GM18502 (cell line): ENCODE results near the gene TPK1.
A peak's percentile ranks its signal among the peaks of the same experiment; 100 is the strongest.

Experiments
- ATAC-seq: cut with Tn5 transposase; IDR thresholded peaks from one replicate; pipeline ENCODE4 v1.9.1; 2021; ENCODE audit warnings: mild to moderate bottlenecking; ENCODE audit not compliant: unreplicated experiment, poor library complexity

Gene TPK1

DNA sequence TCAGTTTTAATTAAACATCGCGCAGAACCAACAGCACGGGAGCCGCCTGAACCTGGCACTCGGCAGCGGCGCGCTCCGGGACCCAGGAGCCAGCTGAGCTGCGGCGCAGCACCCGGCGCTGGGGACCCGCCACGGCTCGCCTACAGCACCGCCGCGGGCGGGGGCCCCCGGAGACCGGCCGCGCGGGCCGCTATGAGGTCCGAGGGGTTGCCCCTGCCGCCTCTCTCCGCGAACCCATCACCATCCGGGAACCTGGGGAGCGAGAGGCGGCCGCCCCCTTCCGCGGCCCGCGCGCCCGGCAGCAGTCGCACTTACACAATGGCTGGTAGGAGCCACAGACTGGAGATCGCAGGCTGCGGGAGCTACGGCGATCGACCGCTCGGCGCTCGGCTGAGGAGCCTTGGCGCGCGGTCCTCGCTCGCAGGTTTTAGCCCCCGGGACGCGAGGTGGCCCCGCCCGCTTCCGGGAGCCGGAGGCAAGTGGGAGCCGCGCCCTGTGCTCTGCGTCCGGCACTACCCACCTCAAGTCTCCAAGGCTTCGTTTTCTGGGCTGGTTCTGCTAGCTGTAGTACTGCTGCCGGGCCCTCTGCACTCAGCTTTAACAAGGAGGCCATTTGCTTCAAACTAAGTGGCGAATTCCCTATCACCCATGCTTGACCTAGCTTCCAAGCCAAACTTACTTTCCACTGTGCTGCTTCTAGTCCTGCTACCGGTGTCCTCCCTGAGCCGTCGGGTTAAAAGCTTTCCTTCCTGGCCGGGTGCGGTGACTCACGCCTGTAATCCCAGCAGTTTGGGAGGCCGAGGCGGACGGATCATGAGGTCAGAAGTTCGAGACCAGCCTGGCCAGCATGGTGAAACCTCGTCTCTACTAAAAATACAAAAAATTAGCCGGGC, at the start of gene TPK1:
Gene TPK1, minus strand, starts transcription at position 402 of the 893 bp plus-strand sequence. CDS start 451 bp downstream, outside the sequence.
- ATAC-seq = peak; percentile 83

DNA sequence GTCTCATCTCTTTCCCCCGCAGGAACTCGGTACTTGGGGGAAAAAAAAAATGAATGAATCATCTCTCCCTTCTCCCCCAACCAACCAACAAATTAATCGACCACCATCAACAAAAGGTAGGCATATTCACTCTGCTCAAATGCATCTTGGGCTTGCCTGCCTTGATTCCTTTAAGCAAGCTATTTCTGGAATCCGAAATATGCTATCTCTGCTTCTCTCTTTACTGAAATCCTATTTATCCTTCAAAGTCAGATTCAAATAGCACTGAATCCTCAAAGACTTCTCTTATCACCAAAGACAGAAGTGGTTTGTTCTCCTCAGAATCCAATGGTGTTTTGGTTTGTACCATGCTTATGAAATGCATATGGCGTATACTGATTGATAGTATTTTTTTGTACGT, 49.6 kb upstream of the TPK1 start:
- ATAC-seq = no peak

DNA sequence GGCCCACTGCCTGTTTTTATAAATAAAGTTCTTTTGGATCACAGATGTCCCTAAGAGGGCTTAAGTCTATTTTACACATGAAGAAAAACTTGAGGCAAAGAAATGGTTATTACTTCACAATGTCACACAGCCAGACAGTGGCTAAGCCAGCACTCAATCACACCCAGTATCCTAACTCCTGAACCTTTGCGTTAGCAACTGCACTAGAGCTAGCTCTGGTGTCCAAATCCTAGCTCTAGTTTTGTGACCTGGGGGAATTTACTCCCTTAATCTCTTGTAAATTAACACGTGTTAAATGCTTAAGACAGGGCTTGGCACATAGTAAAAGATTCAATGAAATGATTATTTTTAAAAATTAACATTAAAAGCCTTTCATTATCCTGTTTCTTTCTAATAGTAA, 49.0 kb upstream of the TPK1 start:
- ATAC-seq = no peak

DNA sequence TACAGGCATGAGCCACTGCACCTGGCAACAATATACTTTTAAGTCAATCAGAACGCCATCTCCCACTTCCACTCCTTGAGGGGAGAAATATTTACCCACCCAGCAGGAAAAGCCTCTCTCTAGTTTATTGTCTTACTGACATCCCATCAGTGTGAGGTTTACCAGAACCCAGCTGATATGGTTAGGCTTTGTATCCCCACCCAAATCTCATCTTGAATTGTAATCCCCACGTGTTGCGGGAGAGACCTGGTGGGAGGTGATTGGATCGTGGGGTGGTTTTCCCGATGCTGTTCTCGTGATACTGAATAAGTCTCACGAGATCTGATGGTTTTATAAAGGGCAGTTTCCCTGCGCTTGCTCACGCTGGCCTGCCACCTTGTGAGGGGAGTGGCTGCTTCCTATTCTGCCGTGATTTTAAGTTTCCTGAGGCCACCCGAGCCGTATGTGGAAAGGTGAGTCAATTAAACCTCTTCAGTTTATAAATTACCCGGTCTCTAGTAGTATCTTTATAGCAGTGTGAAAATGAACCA, 37.5 kb upstream of the TPK1 start:
- no peak for ATAC-seq

DNA sequence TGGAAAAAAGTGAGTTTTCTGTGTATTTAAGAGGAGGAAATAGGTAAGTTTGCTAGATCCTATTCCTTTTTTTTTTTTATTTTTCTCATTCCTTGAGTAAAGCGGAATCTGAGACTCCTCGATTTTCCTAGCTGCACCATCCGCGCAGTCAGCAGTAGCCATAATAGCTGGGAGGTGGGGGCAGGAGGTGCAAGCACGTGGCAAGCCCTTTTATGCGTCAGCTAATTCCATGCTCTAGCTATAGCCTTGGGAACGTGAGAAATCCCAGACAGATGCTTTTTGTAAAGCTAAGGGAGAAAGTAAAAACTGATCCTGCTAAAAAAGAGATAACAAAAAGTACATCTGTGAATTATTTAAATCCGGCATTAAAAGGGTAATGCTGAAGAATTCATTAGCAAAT, 33.2 kb upstream of the TPK1 start:
- ATAC-seq = no peak

DNA sequence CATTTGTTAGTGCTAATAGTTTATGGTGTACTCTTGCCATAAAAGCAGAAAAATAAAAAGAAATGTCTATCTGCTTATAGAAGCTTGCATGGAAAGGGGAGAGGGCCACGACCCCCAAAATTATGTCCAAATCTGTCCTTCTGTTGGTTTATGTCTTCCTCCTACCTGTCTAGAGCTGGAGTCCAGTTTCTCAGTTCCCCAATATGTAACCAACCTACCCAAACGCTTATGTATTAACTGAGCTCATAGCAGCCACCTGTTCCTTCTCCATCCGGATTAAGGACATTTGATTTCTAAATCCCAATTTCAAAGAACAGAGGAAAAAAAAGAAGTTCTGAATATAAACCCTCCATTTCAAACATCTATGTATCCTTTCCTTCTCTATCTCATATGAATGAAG, 30.3 kb upstream of the TPK1 start:
- ATAC-seq = no peak

DNA sequence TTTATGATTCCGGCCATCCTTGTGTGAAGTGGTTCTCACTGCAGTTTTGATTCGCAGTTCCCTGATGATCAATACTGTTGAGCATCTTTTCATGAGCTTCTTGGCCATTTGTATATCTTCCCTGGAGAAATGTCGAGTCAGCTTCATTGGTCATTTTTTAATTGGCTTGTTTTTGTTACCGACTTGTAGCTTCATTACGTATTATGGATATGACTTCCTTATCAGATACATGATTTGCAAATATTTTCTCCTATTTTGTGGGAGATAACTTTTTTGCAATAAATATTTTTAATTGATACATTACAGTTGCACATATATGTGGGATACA, 27.4 kb upstream of the TPK1 start:
- no peak for ATAC-seq

DNA sequence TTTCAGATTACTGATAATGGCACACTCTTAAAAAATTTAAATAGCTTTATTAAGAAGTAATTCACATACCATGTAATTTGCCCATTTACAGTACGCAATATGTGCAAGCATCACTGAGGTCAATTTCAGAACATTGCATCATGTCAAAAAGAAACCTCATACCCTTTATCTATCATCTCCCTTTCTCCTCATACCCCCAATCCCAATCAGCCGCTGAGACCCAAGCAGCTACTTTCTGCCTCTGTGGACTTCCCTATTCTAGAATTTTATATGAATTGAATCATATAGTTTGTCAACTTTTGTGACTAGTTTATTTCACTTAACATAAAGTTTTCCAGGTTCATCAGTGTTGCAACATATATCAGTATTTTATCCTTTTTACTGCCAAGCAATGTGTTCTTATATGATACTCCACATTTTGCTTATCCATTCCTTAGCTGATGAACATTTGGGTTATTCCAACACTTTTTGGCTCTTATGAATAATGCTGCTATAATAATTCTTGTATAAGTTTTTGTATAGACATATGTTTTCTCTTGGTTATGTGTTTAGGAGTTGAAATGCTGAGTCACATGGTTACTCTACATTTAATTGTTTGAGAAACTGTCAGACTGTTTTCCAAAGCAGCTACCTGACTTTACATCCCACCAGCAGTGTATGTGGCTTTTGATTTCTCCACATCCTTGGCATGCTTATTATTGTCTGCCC, 26.9 kb upstream of the TPK1 start:
- ATAC-seq = no peak

DNA sequence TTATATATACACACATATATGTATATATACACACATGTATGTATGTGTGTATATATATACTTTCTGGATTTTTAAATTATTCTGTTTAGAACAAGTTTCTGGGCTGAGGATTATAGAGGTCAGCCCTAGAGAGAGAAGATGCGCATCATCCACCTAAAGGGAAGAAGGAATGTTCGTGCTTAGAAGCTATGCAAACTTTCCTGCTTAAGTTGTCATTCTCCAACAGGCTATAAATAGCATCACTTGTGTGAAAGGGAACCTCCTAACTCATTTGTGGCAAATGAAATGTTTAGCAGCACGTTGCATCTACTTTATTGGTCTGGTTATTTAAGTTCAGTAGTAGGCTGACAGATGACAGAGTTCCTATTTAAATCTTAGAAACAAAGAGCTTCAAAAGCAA, 23.9 kb upstream of the TPK1 start:
- no peak for ATAC-seq

DNA sequence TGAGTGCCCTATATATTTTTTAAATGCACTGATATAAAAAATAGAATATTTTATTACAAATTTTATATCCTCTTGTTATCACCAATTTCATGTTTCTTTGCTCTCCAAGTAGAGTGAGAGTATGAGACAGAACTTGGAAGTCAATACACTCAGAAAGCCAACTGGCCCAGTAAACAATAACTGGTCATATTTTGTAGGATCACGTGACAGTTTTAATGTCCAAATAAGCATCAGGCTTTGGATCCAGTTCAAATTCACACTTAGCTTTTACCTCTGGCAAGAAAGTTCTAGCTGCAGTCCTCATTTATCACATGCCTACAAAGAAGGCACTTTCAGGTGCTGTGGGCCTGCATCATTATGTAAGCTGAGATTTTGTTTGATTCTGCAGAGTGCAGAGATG, 21.6 kb upstream of the TPK1 start:
- no peak for ATAC-seq

DNA sequence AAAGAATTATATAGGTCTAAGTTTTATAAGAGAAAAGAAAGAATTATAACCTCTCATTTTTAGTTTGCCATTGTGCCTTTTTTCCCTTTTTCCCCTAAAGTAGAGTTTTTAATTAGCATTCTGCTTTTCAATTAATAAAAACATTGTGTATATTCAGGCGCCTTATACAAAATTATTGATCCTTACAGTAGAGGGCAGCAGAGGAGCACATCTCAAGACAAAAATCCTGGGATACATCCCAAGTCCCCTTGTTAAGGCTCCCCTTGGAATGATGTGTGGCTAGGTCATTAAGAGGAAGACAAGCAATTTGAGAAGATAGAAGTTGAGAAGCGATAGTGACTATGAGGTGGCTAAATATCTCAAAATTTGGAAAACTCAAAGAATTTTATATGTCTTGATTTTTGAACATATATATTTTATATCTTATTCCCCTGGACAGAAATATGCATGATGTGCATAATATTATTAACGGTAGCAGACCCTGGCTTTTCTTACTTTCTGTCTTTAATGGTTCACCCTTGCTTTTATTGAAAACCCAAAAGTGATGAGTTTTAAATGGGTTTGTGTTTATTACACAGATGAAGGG, 19.1 kb upstream of the TPK1 start:
- ATAC-seq = no peak

DNA sequence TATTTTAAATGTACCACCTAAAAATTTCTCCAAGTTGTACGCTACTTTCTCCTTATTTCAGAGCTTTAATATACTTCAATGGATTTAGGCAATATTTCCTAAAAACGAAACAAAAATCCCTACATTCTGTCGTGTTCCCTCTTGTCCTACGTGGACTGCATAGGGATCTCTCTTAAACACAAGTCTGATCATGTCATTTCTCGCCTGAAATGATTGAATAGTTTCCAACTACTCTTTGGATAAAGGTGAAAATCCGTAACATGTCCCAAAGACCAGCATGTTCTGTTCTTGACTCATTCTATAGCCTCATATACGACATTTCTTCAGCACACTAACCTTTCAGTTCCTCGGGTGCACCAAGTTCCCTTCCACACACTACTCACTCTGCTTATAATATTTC, 17.7 kb upstream of the TPK1 start:
- ATAC-seq = no peak

DNA sequence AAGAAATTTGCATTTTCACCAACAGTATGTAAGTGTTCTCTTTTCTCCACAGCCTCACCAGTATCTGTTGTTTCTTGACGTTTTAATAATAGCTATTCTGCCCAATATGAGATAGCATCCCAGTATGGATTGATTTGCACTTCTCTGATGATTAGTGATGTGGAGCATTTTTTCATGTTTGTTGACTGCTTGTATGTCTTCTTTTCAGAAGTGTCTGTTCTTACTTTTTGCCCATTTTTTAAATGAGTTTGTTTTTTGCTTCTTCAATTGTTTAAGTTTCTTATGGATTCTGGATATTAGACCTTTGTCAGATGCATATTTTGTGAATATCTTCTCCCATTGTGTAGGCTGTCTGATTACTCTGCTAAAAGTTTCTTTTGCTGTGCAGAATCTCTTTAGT, 12.2 kb upstream of the TPK1 start:
- ATAC-seq = no peak

DNA sequence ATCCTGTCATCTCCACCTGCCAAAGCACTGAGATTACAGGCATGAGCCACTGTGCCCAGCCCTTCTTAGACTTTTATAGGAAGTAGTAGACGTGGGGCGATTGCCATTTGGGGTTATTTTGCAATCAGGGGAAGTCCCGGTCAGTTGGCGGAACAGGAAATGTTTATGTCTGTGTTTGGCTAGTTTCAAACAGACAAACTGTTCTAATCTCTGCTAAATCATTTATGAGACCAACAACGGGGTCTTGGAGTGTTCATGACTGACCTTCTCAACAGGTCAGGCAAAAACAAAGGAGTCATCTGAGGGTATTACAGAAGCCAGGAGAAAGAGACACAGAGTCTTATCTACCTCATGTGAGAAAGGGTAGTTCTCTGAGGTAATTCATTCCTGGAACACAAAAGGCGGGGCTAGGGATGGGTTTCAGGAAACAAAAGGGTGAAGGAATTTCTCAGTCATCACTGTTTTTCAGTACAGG, 6.6 kb upstream of the TPK1 start:
- ATAC-seq = peak; percentile 92

DNA sequence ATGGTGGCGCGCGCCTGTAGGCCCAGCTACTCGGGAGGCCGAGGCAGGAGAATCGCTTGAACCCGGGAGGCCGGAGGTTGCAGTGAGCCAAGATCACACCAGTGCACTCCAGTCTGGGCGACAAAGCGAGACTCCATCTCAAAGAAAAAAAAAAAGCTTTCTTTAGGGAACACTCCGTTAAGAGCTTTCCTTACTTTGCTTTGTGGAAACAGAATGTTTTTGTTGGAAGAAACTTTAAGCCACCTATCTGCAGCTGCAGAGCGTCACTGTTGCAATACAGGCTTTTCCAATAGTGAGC, 641 bp upstream of the TPK1 start:
- no peak for ATAC-seq

DNA sequence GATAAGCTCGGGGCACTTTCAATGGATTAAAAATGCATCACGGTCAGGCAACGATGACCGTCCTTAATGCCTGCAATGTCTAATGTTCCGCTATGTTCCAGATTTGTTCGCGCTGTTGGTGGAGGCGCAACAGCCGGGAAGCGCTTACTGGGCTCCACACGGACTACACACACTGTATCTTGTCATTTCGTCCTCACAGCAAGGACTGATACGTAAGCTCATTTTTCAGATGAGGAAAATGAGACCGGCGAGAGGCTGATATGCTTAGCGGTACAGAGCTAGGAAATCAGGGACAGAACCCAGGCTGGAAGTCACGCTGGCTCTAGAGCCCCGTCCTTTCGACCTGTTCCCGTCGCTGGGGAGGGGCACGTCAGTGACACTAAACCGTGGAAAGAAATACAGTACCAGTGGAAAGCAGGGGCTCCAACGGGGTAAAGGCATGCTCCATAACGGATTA, 670 bp downstream of the TPK1 start:
- ATAC-seq = peak; percentile 41

DNA sequence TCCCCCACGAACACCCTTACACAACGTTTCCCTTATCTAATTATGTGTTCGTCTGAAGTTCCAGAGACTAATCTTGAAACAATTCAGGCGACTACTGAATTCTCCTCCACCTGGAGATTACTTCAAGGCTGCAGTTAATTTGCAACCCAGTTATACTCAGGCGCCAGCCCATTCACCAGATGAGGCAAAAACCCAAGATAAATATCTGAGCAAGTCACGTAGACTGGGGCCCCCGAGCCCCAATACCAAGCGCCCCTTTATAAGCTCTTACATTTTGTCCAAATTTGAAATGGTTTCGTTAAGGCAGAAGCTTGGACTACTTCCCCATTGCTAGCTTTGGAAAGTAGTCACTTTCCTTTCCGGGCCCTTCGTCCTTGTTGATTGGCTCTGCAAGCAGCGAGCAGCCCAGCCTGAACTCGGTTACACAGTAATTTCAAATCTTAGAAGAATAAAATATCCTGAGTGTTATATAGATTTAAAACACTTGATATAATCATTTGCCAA, 1.2 kb downstream of the TPK1 start:
- ATAC-seq = peak; percentile 44

DNA sequence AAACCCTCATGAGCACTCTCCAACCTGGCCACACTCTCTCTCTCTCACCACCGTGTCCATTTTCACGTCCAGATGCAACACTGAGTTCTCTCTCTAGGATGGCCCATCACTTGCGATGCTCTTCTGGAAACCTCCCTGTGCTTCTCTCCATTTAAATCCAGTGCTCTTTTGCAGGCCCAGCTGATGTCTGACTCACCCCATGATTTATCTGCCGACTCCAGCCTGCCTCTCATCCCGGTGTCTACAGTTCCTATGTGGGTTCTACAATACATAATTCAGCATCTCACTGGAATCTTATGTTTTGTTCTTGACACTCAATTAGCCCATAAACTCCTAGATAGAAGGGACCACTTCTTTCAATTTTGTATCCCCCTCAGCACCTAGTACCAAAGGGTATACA, 5.0 kb downstream of the TPK1 start:
- no peak for ATAC-seq

DNA sequence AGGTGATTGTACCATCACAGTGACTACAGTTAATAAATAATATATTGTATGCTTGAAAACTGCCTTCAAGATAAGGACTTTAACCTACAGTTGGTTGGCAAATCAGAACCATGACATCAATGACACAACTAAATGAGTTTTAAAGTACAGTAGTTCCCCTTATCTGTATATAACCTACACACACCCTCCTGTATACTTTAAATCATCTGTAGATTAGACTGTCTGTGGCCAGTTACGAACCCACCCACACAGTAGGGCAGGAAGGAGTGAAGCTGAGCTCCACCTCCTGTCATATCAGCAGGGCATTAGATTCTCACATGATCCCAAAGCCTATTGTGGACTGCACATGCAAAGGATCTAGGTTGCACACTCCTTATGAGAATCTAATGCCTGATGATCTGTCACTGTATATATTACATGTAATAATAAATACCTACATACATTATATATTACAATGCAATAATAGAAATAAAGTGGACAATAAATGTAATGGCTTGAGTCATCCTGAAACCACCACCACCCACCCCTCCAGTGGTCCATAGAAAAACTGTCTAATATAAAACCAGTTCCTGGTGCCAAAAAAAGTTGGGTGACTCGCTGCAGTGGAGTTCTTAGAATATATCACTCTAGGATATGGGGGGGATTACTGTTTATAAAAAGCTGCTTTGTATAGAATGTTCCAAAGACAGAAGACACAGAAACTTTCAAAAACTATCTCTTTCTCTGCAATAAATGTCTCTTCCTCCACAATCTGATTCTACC, 5.6 kb downstream of the TPK1 start:
- no peak for ATAC-seq

DNA sequence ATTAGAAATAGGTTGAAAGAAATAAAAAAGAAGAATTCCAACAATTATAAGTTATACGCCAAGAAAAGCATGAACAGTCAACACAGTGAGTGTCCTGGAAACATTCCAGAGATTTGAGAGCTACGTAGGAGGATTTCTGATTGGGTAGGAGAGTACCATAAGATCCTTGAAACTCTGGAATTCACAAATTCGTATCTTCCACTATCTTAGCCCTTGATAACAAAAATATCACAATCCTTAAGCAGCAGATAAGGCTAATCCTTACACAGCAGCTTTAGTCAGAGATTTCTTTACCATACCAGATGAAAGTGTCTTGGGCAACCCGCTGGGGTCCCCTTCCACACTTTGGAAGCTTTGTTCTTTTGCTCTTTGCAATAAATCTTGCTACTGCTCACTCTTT, 8.2 kb downstream of the TPK1 start:
- ATAC-seq = no peak
